Activated CD4-positive, alpha-beta T cell treated with anti-CD3 and anti-CD28 coated beads, Interleukin-2, Interleukin-6, amounts not matched to agents 100 ng/mL and 50 ng/mL, durations not matched to agents 16 hours and 8 hours (primary cell): Measurements from ENCODE around the gene NELL1.

ENCODE experiments used
- DNase-seq: peaks from one replicate; pipeline ENCODE4 v3.0.0-alpha.2; 2020

The NELL1 gene

GRCh38 chr11:21520244-21520643 is 850.9 kb downstream of the NELL1 start:
- DNase-seq: no peak

GRCh38 chr11:21529187-21529586 is 859.8 kb downstream of the NELL1 start:
- no peak for DNase-seq

GRCh38 chr11:21534288-21534687 is 864.9 kb downstream of the NELL1 start:
- DNase-seq: no peak

GRCh38 chr11:21537980-21538379 is 868.6 kb downstream of the NELL1 start:
- DNase-seq: no peak

GRCh38 chr11:21541187-21541751 is 871.9 kb downstream of the NELL1 start:
- no peak for DNase-seq

- DNase-seq: no peak
Measured at GRCh38 chr11:21543901-21544300, 874.5 kb downstream of the NELL1 start.

GRCh38 chr11:21545699-21546098 is 876.3 kb downstream of the NELL1 start:
- no peak for DNase-seq

GRCh38 chr11:21546703-21547102 is 877.3 kb downstream of the NELL1 start:
- no peak for DNase-seq

- DNase-seq: no peak
Measured at GRCh38 chr11:21552911-21553310, 883.5 kb downstream of the NELL1 start.

GRCh38 chr11:21553795-21554194 is 884.4 kb downstream of the NELL1 start:
- DNase-seq: no peak

GRCh38 chr11:21554284-21554683 is 884.9 kb downstream of the NELL1 start:
- DNase-seq: no peak

- DNase-seq: no peak
Measured at GRCh38 chr11:21556926-21557325, 887.5 kb downstream of the NELL1 start.

GRCh38 chr11:21560466-21560975 is 891.1 kb downstream of the NELL1 start:
- DNase-seq: no peak

- no peak for DNase-seq
Measured at GRCh38 chr11:21561581-21561980, 892.2 kb downstream of the NELL1 start.

- DNase-seq: no peak
Measured at GRCh38 chr11:21564095-21564494, 894.7 kb downstream of the NELL1 start.

- no peak for DNase-seq
Measured at GRCh38 chr11:21564833-21565682, 895.7 kb downstream of the NELL1 start.

- DNase-seq: no peak
Measured at GRCh38 chr11:21566521-21567117, 897.2 kb downstream of the NELL1 start.

GRCh38 chr11:21567645-21568290 is 898.4 kb downstream of the NELL1 start:
- no peak for DNase-seq

- no peak for DNase-seq
Measured at GRCh38 chr11:21572210-21572609, 902.8 kb downstream of the NELL1 start.

GRCh38 chr11:21582791-21583190 is 913.4 kb downstream of the NELL1 start:
- no peak for DNase-seq

GRCh38 chr11:21588754-21589153 is 919.4 kb downstream of the NELL1 start:
- DNase-seq: no peak

- no peak for DNase-seq
Measured at GRCh38 chr11:21602699-21603098, 933.3 kb downstream of the NELL1 start.

- DNase-seq: no peak
Measured at GRCh38 chr11:21603886-21604285, 934.5 kb downstream of the NELL1 start.
